Panc1 (cell line): ENCODE results near the gene SMIM33.

Experiments
- POLR2AphosphoS5 ChIP-seq: IDR thresholded peaks from 2 replicates; pipeline ENCODE4 v1.6.1; 2012; ENCODE audit warnings: mild to moderate bottlenecking, low read depth, low read length, moderate library complexity
- SIN3A ChIP-seq: IDR thresholded peaks from 2 replicates; pipeline ENCODE4 v1.6.1; 2012; ENCODE audit warnings: low read depth, mild to moderate bottlenecking, low read length, moderate library complexity, borderline replicate concordance; ENCODE audit not compliant: insufficient read depth
- TCF7L2 ChIP-seq: IDR thresholded peaks from 2 replicates; pipeline ENCODE4 v1.6.1; 2011; ENCODE audit warnings: mild to moderate bottlenecking, low read depth, low read length, inconsistent platforms
- TF ChIP-seq, protein P1 (sequence below): fragments of 450-650 bp; IDR thresholded peaks from 2 replicates; pipeline ENCODE4 v1.5.1; 2017; ENCODE audit warnings: mild to moderate bottlenecking

DNA sequence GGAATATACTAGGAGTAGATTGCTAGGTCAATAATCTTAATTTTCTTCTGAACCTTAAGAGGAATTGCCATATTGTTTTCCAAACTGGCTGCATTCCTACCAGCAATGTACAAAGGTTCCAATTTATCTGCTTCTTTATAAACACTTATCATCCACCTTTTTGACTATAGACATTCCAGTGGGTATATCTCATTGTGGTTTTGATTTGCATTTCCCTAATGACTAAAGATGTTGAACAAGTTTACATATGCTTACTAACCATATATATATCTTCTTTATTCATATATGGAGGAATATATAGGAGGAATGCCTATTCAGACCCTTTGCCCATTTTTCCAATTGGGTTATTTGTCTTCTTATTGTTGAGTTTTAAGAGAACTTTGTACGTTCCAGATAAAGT, 39.1 kb upstream of the SMIM33 start:
- TF ChIP-seq, protein P1, sequence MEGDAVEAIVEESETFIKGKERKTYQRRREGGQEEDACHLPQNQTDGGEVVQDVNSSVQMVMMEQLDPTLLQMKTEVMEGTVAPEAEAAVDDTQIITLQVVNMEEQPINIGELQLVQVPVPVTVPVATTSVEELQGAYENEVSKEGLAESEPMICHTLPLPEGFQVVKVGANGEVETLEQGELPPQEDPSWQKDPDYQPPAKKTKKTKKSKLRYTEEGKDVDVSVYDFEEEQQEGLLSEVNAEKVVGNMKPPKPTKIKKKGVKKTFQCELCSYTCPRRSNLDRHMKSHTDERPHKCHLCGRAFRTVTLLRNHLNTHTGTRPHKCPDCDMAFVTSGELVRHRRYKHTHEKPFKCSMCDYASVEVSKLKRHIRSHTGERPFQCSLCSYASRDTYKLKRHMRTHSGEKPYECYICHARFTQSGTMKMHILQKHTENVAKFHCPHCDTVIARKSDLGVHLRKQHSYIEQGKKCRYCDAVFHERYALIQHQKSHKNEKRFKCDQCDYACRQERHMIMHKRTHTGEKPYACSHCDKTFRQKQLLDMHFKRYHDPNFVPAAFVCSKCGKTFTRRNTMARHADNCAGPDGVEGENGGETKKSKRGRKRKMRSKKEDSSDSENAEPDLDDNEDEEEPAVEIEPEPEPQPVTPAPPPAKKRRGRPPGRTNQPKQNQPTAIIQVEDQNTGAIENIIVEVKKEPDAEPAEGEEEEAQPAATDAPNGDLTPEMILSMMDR: no peak
- TF ChIP-seq SIN3A (no peak), POLR2AphosphoS5 (no peak), TCF7L2 (no peak)
